KMS-11 (cell line): ENCODE results near the gene CENPF.
"Not testable (repeated sequence)": the region's sequence is repeated elsewhere in the genome, so short reads cannot be mapped to it uniquely, and the experiment has no call there.

Experiments
- H2AFZ ChIP-seq: fragments of 200-600 bp; sonication (generic); 2 replicates; pipeline ENCODE4 v1.6.1; 2016; ENCODE audit warnings: antibody characterized with exemption, mixed run types, low read depth
- H3K27ac ChIP-seq: fragments of 200-600 bp; sonication (generic); 2 replicates; pipeline ENCODE4 v1.6.1; 2016; ENCODE audit warnings: mild to moderate bottlenecking, mixed run types
- H3K27me3 ChIP-seq: fragments of 200-600 bp; sonication (generic); 2 replicates; pipeline ENCODE4 v1.6.1; 2017; ENCODE audit warnings: mild to moderate bottlenecking, low read depth, mixed run types, moderate library complexity; ENCODE audit not compliant: insufficient read depth
- H3K36me3 ChIP-seq: fragments of 200-600 bp; sonication (generic); 2 replicates; pipeline ENCODE4 v1.6.1; 2017; ENCODE audit warnings: mild to moderate bottlenecking, mixed run types; ENCODE audit not compliant: insufficient read depth
- H3K4me1 ChIP-seq: fragments of 200-600 bp; sonication (generic); 2 replicates; pipeline ENCODE4 v1.6.1; 2016; ENCODE audit warnings: mild to moderate bottlenecking, low read depth, mixed run types; ENCODE audit not compliant: poor library complexity, severe bottlenecking
- H3K4me2 ChIP-seq: fragments of 200-600 bp; sonication (generic); 2 replicates; pipeline ENCODE4 v1.7.0; 2016; ENCODE audit warnings: mild to moderate bottlenecking, mixed run types
- H3K4me3 ChIP-seq: fragments of 200-600 bp; sonication (generic); IDR thresholded peaks from 2 replicates; pipeline ENCODE4 v1.6.1; 2017; ENCODE audit warnings: low read depth, low read length, mixed read lengths; ENCODE audit not compliant: insufficient read depth
- H3K79me2 ChIP-seq: fragments of 200-600 bp; sonication (generic); 2 replicates; pipeline ENCODE4 v1.6.1; 2016; ENCODE audit warnings: low read depth, mixed run types; ENCODE audit not compliant: insufficient read depth
- H3K9ac ChIP-seq: fragments of 200-600 bp; sonication (generic); 2 replicates; pipeline ENCODE4 v1.6.1; 2016; ENCODE audit warnings: mild to moderate bottlenecking, mixed run types
- H4K20me1 ChIP-seq: fragments of 200-600 bp; sonication (generic); 2 replicates; pipeline ENCODE4 v1.6.1; 2016; ENCODE audit warnings: mild to moderate bottlenecking, mixed run types; ENCODE audit not compliant: insufficient read depth
- TF ChIP-seq, protein P1 (sequence below): fragments of 200-600 bp; sonication (generic); conservative IDR thresholded peaks from 2 replicates; pipeline ENCODE4 v1.6.1; 2017; ENCODE audit warnings: low read depth, mild to moderate bottlenecking, antibody characterized with exemption, low read length, moderate library complexity, mixed read lengths

Gene CENPF

GRCh38 chr1:214603819-214604252 is 841 bp downstream of the CENPF start:
- no peaks in the 10 kb centered on the region for H3K36me3 ChIP-seq
- peaks cover 13% of the 10 kb centered on the region for H3K4me1 ChIP-seq
- peak overlapping the region; percentile 84 for H3K9ac ChIP-seq
- peak overlapping the region; percentile 70 for H3K27ac ChIP-seq
- peak overlapping the region; percentile 73 for H3K4me2 ChIP-seq
- H3K4me3 ChIP-seq, result peak overlapping the region; percentile 98
- peak overlapping the region; percentile 58 for H2AFZ ChIP-seq
- H4K20me1 ChIP-seq, result no peaks in the 10 kb centered on the region
- H3K79me2 ChIP-seq, result peaks cover 47% of the 10 kb centered on the region
- no peaks in the 10 kb centered on the region for H3K27me3 ChIP-seq
- TF ChIP-seq, protein P1, sequence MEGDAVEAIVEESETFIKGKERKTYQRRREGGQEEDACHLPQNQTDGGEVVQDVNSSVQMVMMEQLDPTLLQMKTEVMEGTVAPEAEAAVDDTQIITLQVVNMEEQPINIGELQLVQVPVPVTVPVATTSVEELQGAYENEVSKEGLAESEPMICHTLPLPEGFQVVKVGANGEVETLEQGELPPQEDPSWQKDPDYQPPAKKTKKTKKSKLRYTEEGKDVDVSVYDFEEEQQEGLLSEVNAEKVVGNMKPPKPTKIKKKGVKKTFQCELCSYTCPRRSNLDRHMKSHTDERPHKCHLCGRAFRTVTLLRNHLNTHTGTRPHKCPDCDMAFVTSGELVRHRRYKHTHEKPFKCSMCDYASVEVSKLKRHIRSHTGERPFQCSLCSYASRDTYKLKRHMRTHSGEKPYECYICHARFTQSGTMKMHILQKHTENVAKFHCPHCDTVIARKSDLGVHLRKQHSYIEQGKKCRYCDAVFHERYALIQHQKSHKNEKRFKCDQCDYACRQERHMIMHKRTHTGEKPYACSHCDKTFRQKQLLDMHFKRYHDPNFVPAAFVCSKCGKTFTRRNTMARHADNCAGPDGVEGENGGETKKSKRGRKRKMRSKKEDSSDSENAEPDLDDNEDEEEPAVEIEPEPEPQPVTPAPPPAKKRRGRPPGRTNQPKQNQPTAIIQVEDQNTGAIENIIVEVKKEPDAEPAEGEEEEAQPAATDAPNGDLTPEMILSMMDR, result no peak

DNA sequence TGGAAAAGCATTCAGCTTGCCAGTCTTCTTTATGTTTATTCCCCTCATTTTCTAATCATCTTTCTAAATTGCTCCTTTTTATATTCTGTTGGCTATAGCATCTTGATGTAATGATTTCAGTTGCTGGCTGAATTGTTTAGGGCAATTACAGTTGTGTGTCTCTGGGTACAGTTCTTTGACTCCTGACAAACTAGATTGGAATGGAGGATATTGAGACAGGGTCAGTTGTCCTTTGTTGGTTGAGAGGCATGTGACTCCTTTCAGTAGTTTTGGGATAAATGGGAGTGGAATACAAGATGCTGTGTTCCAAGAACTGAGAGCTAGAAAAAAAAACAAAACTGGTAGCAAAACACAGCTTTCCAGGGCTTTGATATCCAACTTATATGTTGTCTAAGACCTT is 1.5 kb downstream of the CENPF start:
- Histone ChIP-seq H3K4me2 (peak overlapping the region; percentile 73), H3K4me1 (peaks cover 13% of the 10 kb centered on the region), H2AFZ (no peak overlapping the region), H4K20me1 (no peaks in the 10 kb centered on the region), H3K27ac (no peak overlapping the region), H3K4me3 (no peak overlapping the region), H3K36me3 (no peaks in the 10 kb centered on the region), H3K27me3 (no peaks in the 10 kb centered on the region), H3K9ac (peak overlapping the region; percentile 84; the same call in 1 of the 2 replicates), H3K79me2 (peaks cover 54% of the 10 kb centered on the region)
- TF ChIP-seq, protein P1, result no peak

DNA sequence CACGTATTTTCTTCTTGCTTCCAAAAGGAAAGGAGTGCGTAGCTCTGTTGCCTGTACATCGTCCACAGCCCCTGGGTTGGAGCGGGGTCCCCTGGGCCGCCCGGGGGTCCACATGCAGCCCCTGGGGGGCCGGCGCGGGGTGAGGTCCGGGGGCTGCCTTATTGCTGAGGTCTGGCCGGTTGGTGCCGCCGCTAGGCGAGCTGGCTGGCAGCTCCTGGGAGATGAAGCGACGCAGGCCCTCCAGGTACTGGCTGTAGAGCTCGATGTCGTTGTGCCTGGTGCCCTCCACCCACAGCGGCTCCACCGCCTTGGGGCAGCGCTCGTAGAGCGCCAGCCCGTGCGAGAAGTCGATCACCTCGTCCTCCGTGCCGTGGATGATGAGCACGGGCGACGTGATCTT is 2.5 kb downstream of the CENPF start:
- H3K79me2 ChIP-seq, result peaks cover 63% of the 10 kb centered on the region
- H3K27ac ChIP-seq, result not testable (repeated sequence)

DNA sequence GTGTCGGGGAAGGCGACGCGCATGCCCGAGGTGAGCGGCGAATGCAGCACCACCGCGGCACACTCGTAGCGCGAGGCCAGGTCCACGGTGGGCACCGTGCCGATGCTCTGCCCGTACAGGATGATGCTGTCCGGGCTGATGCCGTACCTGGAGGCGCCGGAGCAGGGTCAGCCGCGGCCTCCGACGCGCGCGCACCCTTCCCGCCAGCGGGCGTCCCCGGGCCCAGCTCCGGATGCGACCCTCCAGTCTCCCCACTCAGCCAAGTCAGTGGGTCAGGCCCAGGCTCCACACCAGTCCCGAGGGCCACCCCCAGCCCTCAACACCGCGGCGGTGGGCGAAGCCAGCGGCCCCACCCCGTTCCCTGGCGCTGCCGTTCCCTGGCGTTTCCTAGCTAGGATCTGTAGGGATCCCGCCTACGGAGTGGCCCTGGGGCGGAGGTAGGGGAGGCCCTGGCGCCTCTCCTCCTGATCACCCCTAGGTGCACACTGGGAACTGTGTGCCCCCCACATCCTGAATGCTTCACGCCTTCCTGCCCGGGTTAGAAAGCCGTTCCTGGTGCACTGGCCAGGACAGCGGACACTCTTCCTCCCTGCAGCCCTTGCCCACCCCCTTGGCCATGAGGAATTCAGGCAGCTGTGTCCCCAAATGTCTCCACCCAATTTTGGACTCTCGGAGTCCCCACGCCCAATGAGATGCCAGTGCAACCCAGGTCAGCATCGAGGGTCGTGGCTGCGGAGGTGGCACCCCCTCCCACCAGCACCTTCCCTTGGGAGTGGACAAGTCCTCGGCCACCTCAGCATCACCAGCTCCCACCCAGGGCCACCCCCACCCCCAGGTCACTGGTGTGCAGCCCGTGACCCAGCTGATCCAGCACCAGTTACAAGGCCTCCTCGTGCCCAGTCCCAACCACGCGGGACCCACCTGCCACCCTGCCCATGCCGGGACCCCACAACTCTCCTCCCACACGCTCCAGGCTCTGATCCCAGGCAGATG is 3.2 kb downstream of the CENPF start:
- Histone ChIP-seq H3K4me1 (peaks cover 13% of the 10 kb centered on the region), H3K79me2 (peaks cover 71% of the 10 kb centered on the region)
- H3K4me2 ChIP-seq, H3K27me3 ChIP-seq, H3K27ac ChIP-seq, H3K36me3 ChIP-seq, H3K9ac ChIP-seq, H2AFZ ChIP-seq, H4K20me1 ChIP-seq, H3K4me3 ChIP-seq: not testable (repeated sequence)

More for the DNA sequence above, 2.5 kb downstream of the CENPF start:
- not testable (repeated sequence) for H3K36me3 ChIP-seq, H3K4me2 ChIP-seq, H3K4me3 ChIP-seq, H2AFZ ChIP-seq, H3K9ac ChIP-seq, H3K27me3 ChIP-seq, H4K20me1 ChIP-seq
- peaks cover 13% of the 10 kb centered on the region for H3K4me1 ChIP-seq

DNA sequence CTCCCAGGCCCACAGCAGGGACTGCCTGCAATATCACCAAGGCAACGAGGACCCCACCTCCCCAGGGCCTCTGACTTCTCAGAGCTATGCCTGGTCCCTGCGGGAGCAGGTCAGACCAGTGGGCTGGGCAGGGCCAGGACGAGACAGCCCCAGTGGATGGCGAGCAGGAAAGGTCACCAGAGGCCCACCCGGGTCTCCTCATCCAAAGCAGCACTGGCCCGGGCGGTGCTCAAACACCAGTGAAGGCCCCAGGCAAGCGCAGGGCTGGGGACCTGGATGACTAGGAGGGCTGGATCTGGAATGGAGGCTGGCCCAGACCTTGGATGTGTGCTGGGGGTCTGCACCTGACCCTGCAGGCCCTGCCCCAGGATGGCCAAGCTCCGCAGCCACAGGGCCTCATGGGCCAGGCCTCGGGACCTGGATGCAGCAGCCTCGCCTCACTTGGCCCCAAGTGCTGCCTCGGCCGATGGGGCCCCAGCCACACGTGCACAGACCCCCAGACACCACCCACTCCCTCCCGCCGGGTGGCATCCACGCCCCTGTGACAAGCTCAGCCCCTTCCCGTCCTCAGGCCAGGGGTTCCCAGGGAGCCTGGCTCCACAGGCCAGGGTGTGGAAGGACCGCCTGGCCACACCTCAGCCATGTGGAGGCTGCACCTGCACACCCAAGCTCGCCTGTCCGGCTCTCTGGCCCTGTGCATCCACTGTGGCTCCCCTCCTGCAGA is 4.7 kb downstream of the CENPF start:
- Histone ChIP-seq H3K79me2 (peaks cover 85% of the 10 kb centered on the region), H3K4me1 (peaks cover 14% of the 10 kb centered on the region)
- not testable (repeated sequence) for H3K27me3 ChIP-seq, H3K4me3 ChIP-seq, H3K9ac ChIP-seq, H4K20me1 ChIP-seq, H3K36me3 ChIP-seq, H3K4me2 ChIP-seq, H2AFZ ChIP-seq, H3K27ac ChIP-seq

GRCh38 chr1:214608216-214608783 is 5.3 kb downstream of the CENPF start:
- H3K4me2 ChIP-seq, H3K27me3 ChIP-seq, H3K9ac ChIP-seq, H4K20me1 ChIP-seq, H2AFZ ChIP-seq, H3K27ac ChIP-seq, H3K4me3 ChIP-seq, H3K36me3 ChIP-seq: not testable (repeated sequence)
- H3K79me2 ChIP-seq, result peaks cover 90% of the 10 kb centered on the region
- peaks cover 14% of the 10 kb centered on the region for H3K4me1 ChIP-seq

DNA sequence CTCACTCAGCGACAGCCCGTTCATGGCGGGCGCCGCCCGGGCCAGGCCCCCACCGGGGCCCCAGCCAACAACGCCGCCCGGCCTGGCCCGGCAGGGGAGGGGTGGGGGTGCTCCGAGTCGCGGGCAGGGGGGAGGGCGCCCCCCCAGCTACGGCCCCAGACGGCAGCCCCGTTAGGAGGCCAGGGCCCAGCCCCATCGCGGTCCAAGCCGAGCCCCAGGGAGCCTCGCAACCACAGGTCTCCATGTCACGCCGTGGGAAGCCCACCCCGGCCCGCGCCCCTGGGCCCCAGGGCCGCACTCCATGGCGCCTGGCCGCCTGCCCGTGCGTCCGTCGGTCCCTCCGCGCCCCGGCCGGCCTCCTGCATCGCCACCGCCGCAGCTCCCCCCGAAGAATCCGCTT is 5.8 kb downstream of the CENPF start:
- H3K4me1 ChIP-seq, result peaks cover 18% of the 10 kb centered on the region
- H4K20me1 ChIP-seq, H3K4me3 ChIP-seq, H3K9ac ChIP-seq, H3K27me3 ChIP-seq, H3K27ac ChIP-seq, H3K36me3 ChIP-seq, H2AFZ ChIP-seq, H3K4me2 ChIP-seq: not testable (repeated sequence)
- peaks cover 90% of the 10 kb centered on the region for H3K79me2 ChIP-seq
